IPS-18a (cell line): ENCODE measurements around the gene SMCP.

Source experiments
- H3K27ac ChIP-seq: one replicate; pipeline ENCODE4 v1.5.1; 2013; ENCODE audit warnings: low read length
- H3K27me3 ChIP-seq: one replicate; pipeline ENCODE4 v1.6.1; 2013; ENCODE audit warnings: mild to moderate bottlenecking, low read length; ENCODE audit not compliant: control insufficient read depth, insufficient read depth
- H3K36me3 ChIP-seq: one replicate; pipeline ENCODE4 v1.6.1; 2013; ENCODE audit warnings: low read depth, low read length; ENCODE audit not compliant: control insufficient read depth
- H3K4me1 ChIP-seq: one replicate; pipeline ENCODE4 v1.6.1; 2013; ENCODE audit warnings: low read depth, low read length; ENCODE audit not compliant: control insufficient read depth
- H3K4me3 ChIP-seq: one replicate; pipeline ENCODE4 v1.5.1; 2013; ENCODE audit warnings: low read length
- H3K9ac ChIP-seq: one replicate; pipeline ENCODE4 v1.6.1; 2013; ENCODE audit warnings: mild to moderate bottlenecking, low read length, moderate library complexity
- H3K9me3 ChIP-seq: one replicate; pipeline ENCODE4 v1.6.1; 2013; ENCODE audit warnings: low read depth, low read length; ENCODE audit not compliant: control insufficient read depth

The SMCP gene

GRCh38 chr1:152870831-152871730 lies 7.0 kb upstream of the SMCP start:
- H3K27ac ChIP-seq = no peak overlapping the region
- H3K4me1 ChIP-seq = no peaks in the 10 kb centered on the region
- peak overlapping the region; percentile 18 for H3K4me3 ChIP-seq
- H3K9ac ChIP-seq = no peak overlapping the region
- H3K9me3 ChIP-seq = no peaks in the 10 kb centered on the region
- no peaks in the 10 kb centered on the region for H3K27me3 ChIP-seq
- H3K36me3 ChIP-seq = no peaks in the 10 kb centered on the region

- Histone ChIP-seq H3K4me3 (no peak overlapping the region), H3K9ac (no peak overlapping the region), H3K9me3 (peaks cover 4% of the 10 kb centered on the region), H3K27me3 (no peaks in the 10 kb centered on the region), H3K4me1 (no peaks in the 10 kb centered on the region), H3K27ac (no peak overlapping the region), H3K36me3 (no peaks in the 10 kb centered on the region)
These were observed 6.4 kb upstream of the SMCP start for GRCh38 chr1:152871731-152872126.

DNA sequence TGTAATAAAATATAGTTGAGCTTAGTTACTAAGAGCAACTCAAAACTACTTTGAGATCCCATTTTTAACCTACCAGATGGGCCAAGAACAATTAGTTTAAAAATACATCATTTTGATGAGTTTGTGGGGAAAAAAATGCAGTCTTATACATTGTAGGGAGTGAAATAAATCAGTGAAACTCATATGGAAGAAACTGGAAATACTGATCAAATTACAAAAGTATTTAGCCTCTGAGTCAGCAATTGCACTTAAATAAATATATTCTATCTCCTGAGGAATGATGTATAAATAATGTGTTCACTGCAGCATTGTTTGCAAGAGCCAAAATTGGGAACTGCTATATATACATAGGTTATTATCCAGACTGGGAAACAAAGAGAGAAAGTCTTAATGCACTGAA lies 4.6 kb upstream of the SMCP start:
- no peaks in the 10 kb centered on the region for H3K4me1 ChIP-seq
- H3K4me3 ChIP-seq = no peak overlapping the region
- no peaks in the 10 kb centered on the region for H3K27me3 ChIP-seq
- no peak overlapping the region for H3K9ac ChIP-seq
- peaks cover 4% of the 10 kb centered on the region for H3K9me3 ChIP-seq
- H3K36me3 ChIP-seq = no peaks in the 10 kb centered on the region
- no peak overlapping the region for H3K27ac ChIP-seq

DNA sequence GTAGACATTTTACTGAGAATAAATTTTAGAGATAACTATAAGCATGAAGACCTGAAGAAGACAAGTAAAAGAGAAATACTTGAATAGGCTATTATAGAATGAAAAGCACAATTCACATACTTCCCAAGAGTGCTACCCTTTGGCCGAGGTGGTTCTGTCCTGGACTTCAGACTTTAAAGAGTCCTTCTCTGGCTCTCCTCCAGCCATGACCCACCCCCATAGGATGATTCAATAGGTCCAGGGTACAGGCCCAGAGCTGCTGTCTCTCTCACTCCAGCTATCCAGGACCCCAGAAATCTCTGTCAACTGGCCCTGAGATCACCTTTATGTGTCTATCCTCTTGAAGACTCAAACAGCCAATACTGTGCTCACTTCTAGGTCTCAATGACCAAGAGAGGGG lies 1.3 kb upstream of the SMCP start:
- no peaks in the 10 kb centered on the region for H3K27me3 ChIP-seq
- H3K4me3 ChIP-seq = no peak overlapping the region
- H3K4me1 ChIP-seq = no peaks in the 10 kb centered on the region
- no peak overlapping the region for H3K27ac ChIP-seq
- H3K36me3 ChIP-seq = no peaks in the 10 kb centered on the region
- peaks cover 16% of the 10 kb centered on the region for H3K9me3 ChIP-seq
- H3K9ac ChIP-seq = no peak overlapping the region

DNA sequence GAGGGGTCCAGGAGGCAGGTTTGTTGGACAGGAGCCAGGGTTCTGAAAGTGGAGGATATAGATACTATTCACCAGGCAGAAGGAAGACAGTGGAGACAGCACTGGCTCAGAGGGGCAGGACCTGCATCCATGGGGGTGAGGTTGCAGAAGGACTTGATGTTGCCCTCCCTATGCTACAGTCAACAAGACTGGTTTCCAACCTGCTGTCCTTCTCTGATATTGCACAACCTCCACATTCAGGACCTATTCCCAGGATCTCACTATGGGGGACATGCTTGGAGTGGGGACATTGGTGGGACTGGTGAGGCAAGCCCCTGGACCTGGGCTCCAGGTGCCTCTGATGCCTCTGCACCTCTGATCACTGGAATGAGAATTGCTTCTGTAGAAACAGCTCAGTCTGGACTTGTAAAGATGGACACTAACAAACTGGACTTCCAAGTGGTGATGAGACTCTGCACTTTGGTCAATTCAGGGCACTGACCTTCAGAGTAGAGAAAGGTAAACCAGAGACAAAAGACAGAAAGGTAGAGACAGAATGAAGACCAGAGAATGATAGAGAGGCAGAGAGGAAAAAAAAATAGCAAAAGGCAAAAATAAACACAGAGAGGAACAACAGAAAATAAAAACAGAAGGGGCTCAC lies 1.6 kb downstream of the SMCP start:
- H3K9me3 ChIP-seq = peaks cover 22% of the 10 kb centered on the region
- no peaks in the 10 kb centered on the region for H3K27me3 ChIP-seq
- no peaks in the 10 kb centered on the region for H3K4me1 ChIP-seq
- H3K36me3 ChIP-seq = no peaks in the 10 kb centered on the region
- no peak overlapping the region for H3K4me3 ChIP-seq
- no peak overlapping the region for H3K9ac ChIP-seq
- H3K27ac ChIP-seq = no peak overlapping the region

DNA sequence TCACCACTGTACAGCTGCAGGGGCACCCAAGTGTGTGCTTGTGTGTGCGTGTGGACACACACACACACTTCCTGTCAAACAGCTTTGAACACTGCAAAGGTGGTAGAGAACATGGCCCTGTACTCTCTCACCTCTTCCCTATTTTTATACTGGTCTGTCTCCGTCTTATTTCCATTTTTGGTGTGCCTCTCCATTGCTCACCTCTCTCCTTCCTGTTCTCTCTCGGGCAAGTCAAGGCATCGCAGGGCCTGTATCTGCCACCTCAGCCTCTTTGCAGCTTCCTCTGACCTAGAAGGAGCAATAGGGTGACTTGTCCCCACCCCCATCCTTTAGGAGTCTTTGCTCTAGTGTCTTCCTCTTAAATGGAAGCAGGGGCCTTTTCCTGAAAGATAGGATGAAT lies 2.2 kb downstream of the SMCP start:
- H3K9ac ChIP-seq = no peak overlapping the region
- H3K27ac ChIP-seq = no peak overlapping the region
- H3K4me1 ChIP-seq = no peaks in the 10 kb centered on the region
- H3K36me3 ChIP-seq = no peaks in the 10 kb centered on the region
- peaks cover 22% of the 10 kb centered on the region for H3K9me3 ChIP-seq
- H3K4me3 ChIP-seq = no peak overlapping the region
- H3K27me3 ChIP-seq = no peaks in the 10 kb centered on the region

DNA sequence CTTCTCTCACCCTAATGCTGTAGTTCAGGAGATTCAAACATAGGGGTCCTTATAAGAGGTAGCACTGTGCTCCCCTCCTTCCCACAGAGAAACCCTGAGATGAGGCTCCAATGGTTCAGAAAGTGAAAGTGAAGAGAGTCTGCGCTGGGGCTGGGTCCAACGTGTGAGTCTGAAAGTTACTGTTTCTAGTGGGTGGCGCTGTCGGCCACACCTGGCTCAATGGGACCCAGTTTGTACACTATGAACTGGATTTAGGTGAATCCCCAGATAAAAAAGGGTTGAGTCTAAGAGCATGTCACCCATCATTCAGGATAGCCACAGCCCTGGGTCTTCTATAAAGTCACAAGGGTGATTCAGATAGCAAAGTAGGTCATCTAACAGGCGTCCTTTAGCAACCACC lies 2.8 kb downstream of the SMCP start:
- H3K36me3 ChIP-seq = no peaks in the 10 kb centered on the region

GRCh38 chr1:152884085-152884484 lies 6.0 kb downstream of the SMCP start:
- no peak overlapping the region for H3K27ac ChIP-seq
- no peaks in the 10 kb centered on the region for H3K27me3 ChIP-seq
- peaks cover 37% of the 10 kb centered on the region for H3K9me3 ChIP-seq
- H3K4me3 ChIP-seq = no peak overlapping the region
- H3K36me3 ChIP-seq = no peaks in the 10 kb centered on the region
- no peaks in the 10 kb centered on the region for H3K4me1 ChIP-seq
- no peak overlapping the region for H3K9ac ChIP-seq

More for the DNA sequence above, 2.8 kb downstream of the SMCP start:
- H3K27ac ChIP-seq = no peak overlapping the region
- H3K4me3 ChIP-seq = no peak overlapping the region
- H3K9me3 ChIP-seq = peaks cover 22% of the 10 kb centered on the region
- no peak overlapping the region for H3K9ac ChIP-seq
- H3K4me1 ChIP-seq = no peaks in the 10 kb centered on the region
- no peaks in the 10 kb centered on the region for H3K27me3 ChIP-seq

GRCh38 chr1:152884506-152884905 lies 6.4 kb downstream of the SMCP start:
- Histone ChIP-seq H3K9me3 (peaks cover 40% of the 10 kb centered on the region), H3K4me1 (no peaks in the 10 kb centered on the region), H3K36me3 (no peaks in the 10 kb centered on the region), H3K27me3 (no peaks in the 10 kb centered on the region), H3K27ac (no peak overlapping the region), H3K9ac (no peak overlapping the region), H3K4me3 (no peak overlapping the region)

GRCh38 chr1:152884966-152885624 lies 7.0 kb downstream of the SMCP start:
- H3K4me1 ChIP-seq = no peaks in the 10 kb centered on the region
- H3K36me3 ChIP-seq = no peaks in the 10 kb centered on the region
- H3K27ac ChIP-seq = no peak overlapping the region
- no peak overlapping the region for H3K4me3 ChIP-seq
- peaks cover 42% of the 10 kb centered on the region for H3K9me3 ChIP-seq
- H3K27me3 ChIP-seq = no peaks in the 10 kb centered on the region
- no peak overlapping the region for H3K9ac ChIP-seq

DNA sequence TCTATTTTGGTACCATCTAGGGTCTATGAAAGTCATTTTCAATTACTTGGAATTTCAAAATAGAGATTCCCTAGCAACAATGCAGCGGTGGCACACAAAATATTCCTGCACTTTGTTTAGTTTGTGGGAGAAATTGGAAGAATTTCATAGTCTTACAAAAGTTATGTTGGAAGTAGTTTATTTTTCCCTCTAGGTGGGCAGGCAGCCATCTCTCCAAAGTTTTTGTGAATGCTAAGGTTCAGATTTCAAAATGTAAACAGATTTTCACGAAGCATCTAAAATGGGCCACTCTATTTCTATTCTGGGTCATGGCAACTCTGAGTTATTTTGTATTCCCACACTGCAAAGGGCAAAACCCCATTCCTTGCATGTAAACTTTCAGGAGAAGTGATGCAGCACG lies 8.0 kb downstream of the SMCP start:
- H3K9ac ChIP-seq = no peak overlapping the region
- H3K4me1 ChIP-seq = no peaks in the 10 kb centered on the region
- no peak overlapping the region for H3K27ac ChIP-seq
- H3K27me3 ChIP-seq = no peaks in the 10 kb centered on the region
- H3K4me3 ChIP-seq = no peak overlapping the region
- no peaks in the 10 kb centered on the region for H3K36me3 ChIP-seq
- peaks cover 43% of the 10 kb centered on the region for H3K9me3 ChIP-seq
